Adipocyte (in vitro differentiated cells): Measurements from ENCODE around the gene RSPO4.

Experiments used
- DNase-seq: peaks from one replicate; pipeline ENCODE4 v3.0.0-alpha.2; 2015; ENCODE audit warnings: low read depth
- H3K27me3 ChIP-seq: replicated peaks from 2 replicates; pipeline ENCODE4 v1.7.0; 2013; ENCODE audit warnings: mild to moderate bottlenecking, low read length, moderate library complexity; ENCODE audit not compliant: control insufficient read depth, insufficient read depth
- H3K36me3 ChIP-seq: 2 replicates; pipeline ENCODE4 v1.7.0; 2013; ENCODE audit warnings: low read length, mild to moderate bottlenecking, moderate library complexity; ENCODE audit not compliant: control insufficient read depth, insufficient read depth, severe bottlenecking
- H3K4me1 ChIP-seq: 2 replicates; pipeline ENCODE4 v1.7.0; 2013; ENCODE audit warnings: mild to moderate bottlenecking, low read length, moderate library complexity; ENCODE audit not compliant: control insufficient read depth, insufficient read depth
- H3K4me3 ChIP-seq: 2 replicates; pipeline ENCODE4 v1.7.0; 2013; ENCODE audit warnings: mild to moderate bottlenecking, low read length, moderate library complexity
- H3K9ac ChIP-seq: 2 replicates; pipeline ENCODE4 v1.7.0; 2013; ENCODE audit warnings: mild to moderate bottlenecking, low read length, moderate library complexity
- H3K9me3 ChIP-seq: 2 replicates; pipeline ENCODE4 v1.7.0; 2013; ENCODE audit warnings: mild to moderate bottlenecking, low read length, moderate library complexity; ENCODE audit not compliant: control insufficient read depth

The RSPO4 gene

DNA sequence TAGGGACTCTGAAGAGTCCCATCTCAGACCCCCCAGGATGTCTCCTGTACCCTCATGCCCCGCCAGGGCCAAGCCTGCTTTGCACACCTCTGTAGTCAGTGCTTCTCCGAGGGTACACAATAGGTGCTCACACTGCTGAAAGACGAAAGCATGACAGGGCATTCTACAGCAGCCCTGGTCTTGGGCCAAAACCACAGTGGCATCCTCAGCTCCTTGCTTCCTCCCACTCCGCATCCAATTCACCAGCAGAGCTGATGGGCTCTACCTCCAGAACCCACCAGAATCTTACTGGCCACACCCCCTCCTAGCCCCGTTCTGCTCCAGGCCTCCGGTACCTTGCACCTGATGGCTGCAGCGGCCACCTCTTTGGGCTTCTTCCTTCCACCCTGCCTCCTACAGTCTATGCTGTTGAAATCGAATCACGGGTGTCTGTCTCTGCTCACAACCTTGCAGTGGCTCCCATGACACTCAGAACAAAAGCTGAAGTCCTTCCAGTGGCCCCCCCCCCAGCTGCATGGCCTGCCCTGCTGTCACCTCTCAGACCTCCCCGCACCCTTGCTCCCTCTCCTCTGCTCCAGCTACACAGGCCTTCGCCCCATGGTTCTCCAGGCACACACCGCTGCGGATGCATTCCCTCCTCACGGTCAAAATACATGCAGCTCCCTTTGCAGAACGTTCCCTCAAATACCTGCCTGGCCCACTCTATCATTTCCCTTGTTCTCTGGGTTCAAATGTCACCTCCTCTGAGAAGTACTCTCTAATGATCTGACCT lies 87.2 kb downstream of the RSPO4 start:
- no peak overlapping the region for H3K4me3 ChIP-seq
- H3K4me1 ChIP-seq = peaks cover 31% of the 10 kb centered on the region
- H3K9me3 ChIP-seq = no peaks in the 10 kb centered on the region
- no peak for DNase-seq
- no peak overlapping the region for H3K9ac ChIP-seq
- no peaks in the 10 kb centered on the region for H3K36me3 ChIP-seq
- peaks cover 20% of the 10 kb centered on the region for H3K27me3 ChIP-seq

GRCh38 chr20:913306-913849 lies 88.7 kb downstream of the RSPO4 start:
- Histone ChIP-seq H3K9ac (no peak overlapping the region), H3K4me3 (no peak overlapping the region), H3K27me3 (peaks cover 14% of the 10 kb centered on the region), H3K4me1 (peaks cover 36% of the 10 kb centered on the region), H3K36me3 (no peaks in the 10 kb centered on the region), H3K9me3 (no peaks in the 10 kb centered on the region)
- no peak for DNase-seq

DNA sequence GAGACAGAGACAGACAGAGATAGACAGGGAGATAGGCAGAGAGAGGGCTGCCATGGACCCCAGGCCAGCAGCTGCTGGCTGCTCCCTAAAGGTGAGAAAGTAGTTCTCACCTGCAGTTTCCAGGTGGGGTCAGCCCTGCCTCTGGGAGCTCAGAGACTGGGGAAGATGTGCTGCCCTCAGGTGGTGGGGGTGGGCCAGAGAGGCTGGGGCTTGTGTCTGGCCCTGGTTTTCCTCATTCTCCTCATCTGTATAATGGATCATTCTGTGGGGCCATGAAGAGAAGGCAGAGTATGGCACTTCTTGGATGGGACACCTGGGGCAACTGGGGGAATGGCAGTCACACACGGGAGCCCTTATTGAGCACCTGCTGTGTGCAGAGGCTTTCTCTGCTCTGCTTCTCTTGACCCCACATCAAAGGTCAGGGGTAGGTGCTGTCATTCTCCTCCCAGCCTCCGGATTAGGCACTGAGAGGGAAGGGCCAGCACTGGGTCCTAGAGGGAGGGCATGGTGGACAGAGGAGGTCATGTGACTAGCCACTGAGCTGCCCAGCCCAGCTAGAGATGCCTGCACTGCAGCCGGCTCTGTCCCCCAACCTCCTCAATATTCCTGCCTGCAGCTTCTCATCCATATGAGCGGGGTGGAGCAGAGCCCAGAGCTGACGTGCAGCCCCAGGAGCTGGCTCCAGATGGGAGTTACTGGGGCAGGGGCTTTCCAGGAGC lies 90.1 kb downstream of the RSPO4 start:
- Histone ChIP-seq H3K4me3 (no peak overlapping the region), H3K27me3 (peaks cover 2% of the 10 kb centered on the region), H3K9ac (peak overlapping the region; percentile 76), H3K9me3 (no peaks in the 10 kb centered on the region), H3K4me1 (peaks cover 40% of the 10 kb centered on the region), H3K36me3 (no peaks in the 10 kb centered on the region)
- DNase-seq = no peak

GRCh38 chr20:910870-911770 lies 91.0 kb downstream of the RSPO4 start:
- DNase-seq = peak; percentile 67
- Histone ChIP-seq H3K9ac (peak overlapping the region; percentile 76), H3K4me1 (peaks cover 47% of the 10 kb centered on the region), H3K36me3 (no peaks in the 10 kb centered on the region), H3K4me3 (peak overlapping the region; percentile 9), H3K27me3 (no peaks in the 10 kb centered on the region), H3K9me3 (no peaks in the 10 kb centered on the region)

DNA sequence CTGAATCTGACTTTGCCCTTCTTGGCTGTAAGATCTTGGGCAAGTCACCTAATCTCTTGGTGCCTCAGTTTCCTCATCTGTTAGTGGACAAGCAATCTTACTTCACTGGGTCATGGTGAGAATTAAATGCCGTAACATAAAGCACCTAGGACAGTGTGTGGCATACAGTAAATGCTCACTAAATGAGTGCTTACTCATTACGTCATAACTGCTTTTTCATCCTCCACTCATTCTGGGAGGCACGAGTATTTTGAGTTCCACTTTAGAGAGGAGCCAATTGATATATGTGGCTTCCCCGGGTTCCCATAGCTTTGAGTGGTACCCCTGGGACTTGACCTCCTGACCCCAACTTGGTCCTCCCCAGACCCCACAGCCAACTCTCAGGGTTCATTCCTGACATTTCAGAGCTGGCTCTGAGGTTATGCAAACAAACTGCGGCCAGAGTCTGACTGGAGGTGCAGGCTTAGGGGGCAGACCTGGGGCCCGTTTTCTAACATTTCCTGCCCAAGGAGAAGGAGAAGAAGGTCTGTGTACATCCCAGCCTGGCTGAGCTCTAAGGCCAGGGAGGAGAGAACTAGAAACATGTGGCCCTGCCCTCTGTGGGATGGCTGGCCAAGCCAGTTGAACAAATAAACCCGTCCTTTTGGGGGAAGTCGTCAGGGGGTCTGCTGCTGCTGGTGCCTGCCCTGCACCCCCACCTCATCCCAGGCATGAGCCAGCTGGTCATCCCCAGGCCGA lies 91.8 kb downstream of the RSPO4 start:
- Histone ChIP-seq H3K9me3 (no peaks in the 10 kb centered on the region), H3K4me1 (peaks cover 48% of the 10 kb centered on the region), H3K27me3 (no peaks in the 10 kb centered on the region), H3K36me3 (no peaks in the 10 kb centered on the region), H3K4me3 (peak overlapping the region; percentile 9), H3K9ac (peak overlapping the region; percentile 76)
- DNase-seq = peak; percentile 42

GRCh38 chr20:909641-910040 lies 92.5 kb downstream of the RSPO4 start:
- Histone ChIP-seq H3K9me3 (no peaks in the 10 kb centered on the region), H3K36me3 (no peaks in the 10 kb centered on the region), H3K27me3 (no peaks in the 10 kb centered on the region), H3K9ac (no peak overlapping the region), H3K4me1 (peaks cover 52% of the 10 kb centered on the region), H3K4me3 (no peak overlapping the region)
- no peak for DNase-seq
